NCI-H446 treated with DMSO at 0.1 percent for 48 hours (cell line): Measurements from ENCODE around the gene PRDM5.
A peak's percentile ranks its signal among the peaks of the same experiment; 100 is the strongest.
"Not testable (repeated sequence)": the region's sequence is repeated elsewhere in the genome, so short reads cannot be mapped to it uniquely, and the experiment has no call there.

Source experiments
- DNase-seq: peaks from one replicate; lab custom pipeline; 2025; lab: John Stamatoyannopoulos, UW

Gene PRDM5

GRCh38 chr4:120703908-120704307 is 218.6 kb downstream of the PRDM5 start:
- no peak for DNase-seq

- DNase-seq = no peak
Measured at GRCh38 chr4:120699354-120699753, 223.2 kb downstream of the PRDM5 start.

- peak; percentile 39 for DNase-seq
Measured at GRCh38 chr4:120694973-120695372, 227.6 kb downstream of the PRDM5 start.

GRCh38 chr4:120693816-120694215 is 228.7 kb downstream of the PRDM5 start:
- DNase-seq = no peak

GRCh38 chr4:120692964-120693363 is 229.6 kb downstream of the PRDM5 start:
- peak; percentile 52 for DNase-seq

- DNase-seq = no peak
Measured at GRCh38 chr4:120691536-120691935, 231.0 kb downstream of the PRDM5 start.

GRCh38 chr4:120691106-120691505 is 231.4 kb downstream of the PRDM5 start:
- DNase-seq = no peak

- no peak for DNase-seq
Measured at GRCh38 chr4:120688791-120689190, 233.7 kb downstream of the PRDM5 start.

GRCh38 chr4:120685756-120686278 is 236.7 kb downstream of the PRDM5 start:
- DNase-seq = no peak

- DNase-seq = no peak
Measured at GRCh38 chr4:120683897-120684540, 238.5 kb downstream of the PRDM5 start.

GRCh38 chr4:120682981-120683380 is 239.5 kb downstream of the PRDM5 start:
- no peak for DNase-seq

- DNase-seq = no peak
Measured at GRCh38 chr4:120680647-120681228, 241.8 kb downstream of the PRDM5 start.

GRCh38 chr4:120673696-120674095 is 248.8 kb downstream of the PRDM5 start:
- DNase-seq = no peak

GRCh38 chr4:120672558-120673147 is 249.9 kb downstream of the PRDM5 start:
- DNase-seq = no peak

- DNase-seq = peak; percentile 34
Measured at GRCh38 chr4:120672076-120672475, 250.4 kb downstream of the PRDM5 start.

- no peak for DNase-seq
Measured at GRCh38 chr4:120671538-120671937, 251.0 kb downstream of the PRDM5 start.

- DNase-seq = no peak
Measured at GRCh38 chr4:120667102-120667501, 255.4 kb downstream of the PRDM5 start.

GRCh38 chr4:120664851-120665250 is 257.7 kb downstream of the PRDM5 start:
- DNase-seq = no peak

- peak; percentile 80 for DNase-seq
Measured at GRCh38 chr4:120659616-120660170, 262.8 kb downstream of the PRDM5 start.

GRCh38 chr4:120658772-120659171 is 263.8 kb downstream of the PRDM5 start:
- DNase-seq = no peak

- DNase-seq = no peak
Measured at GRCh38 chr4:120653804-120654573, 268.5 kb downstream of the PRDM5 start.

- DNase-seq = not testable (repeated sequence)
Measured at GRCh38 chr4:120648336-120648735, 274.2 kb downstream of the PRDM5 start.
